HG02571 (cell line): ENCODE results near the gene GAK.
A peak's percentile ranks its signal among the peaks of the same experiment; 100 is the strongest.
"Not testable (repeated sequence)": the region's sequence is repeated elsewhere in the genome, so short reads cannot be mapped to it uniquely, and the experiment has no call there.

Experiments used
- ATAC-seq: cut with Tn5 transposase; IDR thresholded peaks from one replicate; pipeline ENCODE4 v1.9.1; 2021; ENCODE audit warnings: mild to moderate bottlenecking, moderate library complexity; ENCODE audit not compliant: unreplicated experiment

The GAK gene

DNA sequence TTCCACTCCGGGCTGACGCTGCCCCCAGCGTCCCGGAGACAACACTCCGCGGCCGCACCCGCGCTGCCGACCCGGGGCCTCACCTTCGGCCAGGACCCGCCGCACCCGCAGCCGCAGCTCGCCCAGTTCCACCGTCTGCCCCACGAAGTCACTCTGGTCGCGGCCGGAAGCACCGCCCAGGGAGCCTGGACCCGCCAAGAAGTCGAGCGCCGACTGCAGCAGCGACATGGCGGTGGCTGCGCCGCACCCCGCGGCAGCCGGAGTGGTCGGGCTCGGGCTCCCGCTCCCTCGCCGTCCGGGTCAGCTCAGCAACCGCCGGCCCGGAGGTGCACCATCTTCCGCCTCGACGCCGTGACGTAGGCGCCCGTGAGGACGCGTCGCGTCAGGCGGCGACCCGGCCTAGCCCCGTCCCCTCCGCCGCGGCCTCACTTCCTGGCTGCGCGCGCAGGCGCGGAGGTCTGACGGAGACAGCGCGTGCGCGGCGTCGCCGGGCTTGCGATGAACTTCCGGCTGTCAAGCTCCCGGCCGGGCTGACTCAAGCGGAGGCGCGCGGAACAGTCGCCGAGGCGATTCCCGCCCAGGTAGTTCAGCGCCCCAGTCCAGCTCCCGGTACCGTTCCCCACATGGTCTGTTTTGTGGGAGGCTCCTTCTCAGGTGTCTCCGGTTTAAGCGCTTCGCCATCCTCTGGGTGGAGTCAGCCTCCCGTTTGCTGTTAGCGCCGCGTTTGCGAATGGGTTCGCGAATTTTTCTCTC is at the start of gene GAK, which contains the start of gene TMEM175:
Gene GAK (minus strand): TSS at position 357 of the 753 bp plus-strand sequence. CDS start 129 bp downstream, at position 228.
Gene TMEM175 (plus strand): TSS at position 501 of the 753 bp plus-strand sequence. CDS start 15,280 bp downstream, outside the sequence.
- peak; percentile 90 for ATAC-seq

GRCh38 chr4:978957-979701 is 47.0 kb upstream of the GAK start:
- ATAC-seq = no peak

DNA sequence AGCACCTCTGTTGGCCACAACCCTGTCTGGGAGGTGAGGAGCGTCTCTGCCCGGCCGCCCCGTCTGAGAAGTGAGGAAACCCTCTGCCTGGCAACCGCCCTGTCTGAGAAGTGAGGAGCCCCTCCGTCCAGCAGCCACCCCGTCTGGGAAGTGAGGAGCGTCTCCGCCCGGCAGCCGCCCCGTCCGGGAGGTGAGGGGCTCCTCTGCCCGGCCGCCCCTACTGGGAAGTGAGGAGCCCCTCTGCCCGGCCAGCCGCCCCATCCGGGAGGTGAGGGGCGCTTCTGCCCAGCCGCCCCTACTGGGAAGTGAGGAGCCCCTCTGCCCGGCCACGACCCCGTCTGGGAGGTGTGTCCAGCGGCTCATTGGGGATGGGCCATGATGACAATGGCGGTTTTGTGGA is 43.9 kb upstream of the GAK start:
- not testable (repeated sequence) for ATAC-seq

DNA sequence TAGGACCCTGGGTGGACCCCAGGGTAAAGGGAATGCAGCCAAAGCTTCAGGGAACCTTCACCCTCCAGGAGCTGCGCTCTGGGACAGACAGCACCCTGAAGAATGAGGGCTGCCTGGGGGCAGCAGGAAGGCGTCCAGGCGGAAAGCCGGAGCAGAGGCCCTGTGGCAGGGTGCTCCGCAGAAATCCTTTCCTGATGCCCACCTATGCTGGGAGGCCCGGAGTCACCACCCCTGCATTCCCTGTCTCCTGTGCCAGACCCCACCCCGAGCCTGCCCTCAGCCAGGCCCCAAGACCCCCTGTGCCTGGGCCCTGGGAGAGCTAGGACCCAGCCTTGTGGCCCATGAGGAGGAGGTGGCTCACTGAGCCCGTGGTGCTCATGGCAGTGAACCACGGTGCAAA is 42.6 kb upstream of the GAK start:
- no peak for ATAC-seq

GRCh38 chr4:973431-974397 is 41.6 kb upstream of the GAK start, which contains the start of gene DGKQ:
DGKQ (minus strand) TSS chr4:973569; CDS start chr4:973482, 87 bp downstream.
- ATAC-seq = peak; percentile 50

- ATAC-seq = peak; percentile 40
Observed at GRCh38 chr4:972651-973424, 40.7 kb upstream of the GAK start.

DNA sequence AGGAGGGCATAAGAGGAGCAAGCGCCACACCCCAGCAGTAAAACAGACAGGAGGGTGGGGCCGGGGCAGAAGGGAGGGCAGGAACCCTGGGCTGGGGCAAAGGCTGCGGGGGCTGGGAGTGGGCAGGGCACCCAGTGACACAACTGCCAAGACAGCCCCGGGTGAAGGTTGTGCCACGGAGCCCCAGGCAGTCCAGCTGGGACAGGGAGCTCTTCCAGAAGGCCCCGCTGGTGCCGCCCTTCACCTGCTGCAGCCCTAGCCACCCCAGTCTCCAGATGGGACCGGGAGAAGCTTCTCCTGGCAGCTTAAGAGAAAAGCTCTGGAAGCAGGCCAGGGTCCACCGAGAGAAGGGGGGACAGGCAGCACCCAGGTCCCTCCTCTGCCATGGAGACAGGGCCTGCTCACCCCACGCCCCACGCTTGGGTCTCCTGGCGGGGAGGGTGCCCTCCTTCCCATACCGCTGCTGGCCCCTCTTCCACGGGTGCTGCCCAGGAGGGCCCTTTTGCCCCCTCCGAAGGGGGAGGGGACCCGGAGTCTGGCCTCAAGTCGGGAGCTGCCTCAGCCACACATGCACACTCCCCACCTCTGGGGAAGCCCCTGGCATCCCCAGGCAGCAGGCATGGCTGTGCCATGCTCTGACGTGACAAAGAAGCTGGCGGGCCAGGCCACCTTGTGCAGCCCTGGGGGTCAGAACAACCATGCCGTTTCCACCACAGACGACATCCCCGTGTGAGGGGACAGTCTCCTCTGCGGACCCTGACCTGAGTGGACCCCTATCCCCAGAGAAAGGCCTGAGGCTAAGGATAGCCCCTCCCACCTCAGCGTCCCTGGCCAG is 39.8 kb upstream of the GAK start:
- no peak for ATAC-seq

DNA sequence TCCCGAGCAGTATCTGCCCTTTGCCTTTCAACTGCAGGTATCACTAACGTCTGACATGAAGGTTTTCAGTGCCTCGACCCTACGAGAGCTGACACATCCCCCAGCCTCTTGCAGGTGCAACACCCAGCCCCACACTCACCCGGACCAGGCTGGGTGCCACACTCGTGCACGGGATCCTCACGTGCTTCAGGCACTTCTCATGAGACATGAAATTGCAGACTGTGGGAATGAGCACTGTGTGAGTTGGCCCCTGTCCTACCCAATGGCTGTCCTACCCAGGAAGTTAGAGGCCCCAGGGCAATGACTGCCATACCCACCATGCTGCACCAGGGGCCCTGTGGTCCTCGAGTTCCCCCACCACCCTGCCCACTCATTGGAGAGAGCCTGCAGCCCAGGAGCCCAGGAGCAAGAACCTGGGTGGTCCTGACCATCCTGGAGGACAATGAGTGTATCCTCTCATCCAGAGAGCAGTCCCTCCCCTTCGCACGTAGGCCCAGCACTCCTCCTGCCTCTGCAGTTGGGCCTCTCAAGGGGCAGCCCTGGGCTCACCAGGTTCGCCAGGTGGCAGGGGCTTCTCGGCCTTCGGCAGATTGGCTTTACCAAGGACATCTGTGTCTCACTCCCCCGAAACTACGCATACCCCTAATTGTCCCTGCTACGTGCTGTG is 38.9 kb upstream of the GAK start:
- no peak for ATAC-seq

DNA sequence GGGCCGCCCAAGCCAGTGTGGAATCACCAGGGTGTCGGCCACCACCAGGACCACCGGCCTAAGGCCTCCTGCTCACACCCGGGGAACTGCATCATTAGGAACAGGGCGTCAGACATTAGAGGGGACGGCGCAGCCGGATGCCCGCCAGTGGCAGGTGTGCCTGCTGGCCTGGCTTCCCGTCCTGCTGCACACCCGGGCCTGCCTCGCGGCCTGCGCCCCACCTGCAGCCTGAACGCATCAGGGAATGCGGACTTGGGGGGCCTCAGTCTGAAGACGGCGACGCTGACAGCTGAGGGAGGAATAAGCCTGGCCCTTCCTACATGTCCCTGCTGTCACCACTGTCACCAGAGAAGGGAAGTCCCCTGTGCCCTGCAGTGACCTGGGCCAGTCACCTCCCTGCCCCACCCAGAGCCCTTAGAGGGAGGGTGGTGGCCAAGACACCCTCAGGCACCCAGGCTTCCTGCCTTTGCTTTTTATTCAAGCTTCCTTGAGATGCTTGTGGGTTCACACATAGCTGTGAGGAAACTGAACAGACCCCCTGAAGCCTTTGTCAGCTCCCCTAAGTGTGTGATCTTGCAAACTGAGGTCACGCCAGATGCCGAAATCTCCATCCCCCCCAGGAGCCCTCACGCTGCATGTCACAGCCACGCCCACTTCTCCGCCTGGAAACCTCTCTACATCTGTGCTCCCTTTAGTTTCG is 38.1 kb upstream of the GAK start:
- no peak for ATAC-seq

DNA sequence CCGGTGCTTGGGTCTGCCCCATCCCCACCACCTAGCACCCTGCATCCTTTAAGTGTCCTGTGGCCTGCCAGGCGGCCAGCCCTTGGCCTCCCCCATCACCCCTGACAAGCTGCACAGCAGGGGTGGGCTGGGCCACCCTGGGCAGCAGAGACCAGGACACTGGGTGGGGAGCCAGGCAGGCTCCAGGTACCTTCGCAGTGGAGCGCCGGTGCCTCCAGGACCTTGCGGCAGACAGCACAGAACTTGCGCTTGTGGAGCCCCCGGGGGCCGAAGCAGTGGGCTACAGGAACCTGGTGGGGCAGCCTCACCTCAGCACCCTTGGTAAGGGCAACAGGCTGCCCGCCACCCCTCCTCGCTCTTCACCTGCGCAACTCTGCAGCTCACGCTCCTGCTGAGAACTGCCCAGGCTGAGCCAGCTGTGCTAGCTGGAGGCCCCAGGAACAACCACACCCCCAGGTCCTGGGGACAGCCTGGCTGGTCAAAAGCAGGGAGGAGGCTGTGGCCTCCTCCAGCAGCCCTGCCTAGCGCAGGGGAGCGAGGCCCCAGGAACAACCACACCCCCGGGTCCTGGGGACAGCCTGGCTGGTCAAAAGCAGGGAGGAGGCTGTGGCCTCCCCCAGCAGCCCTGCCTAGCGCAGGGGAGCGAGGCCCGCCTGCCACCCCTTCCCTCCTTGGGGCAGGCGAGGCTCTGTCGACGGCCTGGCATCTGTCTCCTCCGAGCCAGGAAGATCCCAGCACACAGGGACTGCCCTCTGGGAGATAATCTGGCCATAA is 36.7 kb upstream of the GAK start:
- no peak for ATAC-seq

- no peak for ATAC-seq
Observed at GRCh38 chr4:968221-968620, 36.1 kb upstream of the GAK start.

DNA sequence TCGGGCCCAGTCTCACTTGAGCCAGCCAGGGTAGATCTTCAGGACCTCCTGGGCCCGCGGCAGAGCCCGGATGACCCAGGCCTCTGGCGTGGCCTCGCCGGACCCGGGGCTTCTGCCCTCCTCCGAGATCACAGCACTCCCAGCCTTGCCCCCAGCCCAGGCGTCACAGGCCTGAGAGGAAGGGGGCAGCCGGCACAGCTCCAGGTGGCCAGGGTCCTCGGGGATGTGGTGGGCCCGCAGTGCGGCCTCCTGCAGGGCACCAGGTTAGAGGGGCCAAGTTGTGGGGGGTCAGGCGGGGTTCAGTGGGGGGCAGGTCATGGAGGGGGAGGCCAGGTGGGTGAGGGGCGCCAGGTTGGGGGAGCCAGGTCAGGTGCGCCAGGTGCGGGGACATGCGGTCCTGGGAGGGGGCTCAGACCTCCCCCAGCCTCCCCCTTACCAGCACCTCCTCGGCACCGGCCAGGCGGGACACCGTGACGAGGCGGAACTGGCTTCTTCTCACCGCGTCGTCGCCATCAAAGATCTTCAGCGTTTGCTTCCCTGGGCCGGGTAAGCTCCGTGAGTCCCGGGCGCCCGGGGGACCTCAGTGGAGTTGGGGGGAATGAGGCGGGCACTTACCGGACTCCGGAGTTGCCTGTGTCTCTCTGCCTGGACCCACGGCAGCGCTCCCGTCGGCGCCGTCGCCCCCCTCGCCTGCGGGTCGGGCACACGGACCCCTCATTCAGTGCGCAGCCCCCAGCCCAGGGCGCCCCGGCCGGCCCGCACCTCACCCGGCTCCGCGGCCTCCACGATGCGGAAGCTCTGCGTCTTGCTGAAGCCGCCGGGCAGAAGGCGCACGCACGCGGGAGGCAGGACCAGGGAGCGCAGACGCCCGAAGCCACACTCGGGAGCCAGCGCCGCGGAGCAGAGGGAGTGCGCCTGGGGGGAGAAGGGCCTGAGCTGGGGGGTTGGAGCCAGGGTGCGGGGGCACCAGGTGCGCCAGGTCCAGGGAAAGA is 35.3 kb upstream of the GAK start:
- ATAC-seq = no peak

DNA sequence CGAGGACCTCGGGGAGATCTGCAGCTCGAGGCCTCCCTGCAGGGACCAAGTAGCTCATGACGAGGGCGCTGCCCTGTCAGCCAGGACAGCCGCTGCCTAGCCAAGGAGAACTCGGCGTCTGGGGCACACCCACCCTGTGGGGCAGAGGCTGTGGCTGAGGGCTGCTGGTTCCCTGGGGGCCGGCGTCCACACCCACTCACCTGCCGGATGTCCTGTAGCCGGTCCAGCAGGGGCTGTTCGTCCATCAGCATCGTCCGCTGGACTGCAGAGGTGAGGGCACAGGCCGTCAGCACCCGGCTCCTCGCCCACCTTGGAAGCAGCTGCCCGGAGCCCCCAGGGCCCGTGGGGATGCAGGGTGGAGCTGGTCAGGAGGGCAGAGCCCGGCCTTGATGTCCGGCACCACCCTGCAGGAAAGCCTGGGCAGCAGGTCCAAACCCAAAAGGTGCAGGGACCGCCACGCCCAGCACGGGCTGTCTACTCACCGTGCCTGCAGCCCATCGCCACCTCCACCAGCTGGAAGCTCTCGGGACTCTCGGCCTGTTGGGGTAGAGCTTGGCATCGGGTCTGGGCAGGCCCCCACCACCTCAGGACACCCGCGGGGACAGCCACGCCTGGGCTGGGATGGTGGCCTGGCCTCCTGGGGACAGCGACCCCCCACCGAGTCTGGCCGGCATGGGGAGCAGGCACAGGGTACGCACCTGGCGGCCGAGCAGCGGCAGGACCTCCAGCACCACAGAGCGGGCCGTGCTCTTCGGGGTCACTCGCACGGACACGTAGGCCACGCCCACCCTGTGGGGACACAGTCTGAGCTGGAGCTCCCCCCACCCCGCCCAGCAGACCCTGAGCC is 34.4 kb upstream of the GAK start:
- ATAC-seq = no peak

- no peak for ATAC-seq
Observed at GRCh38 chr4:965766-966134, 33.6 kb upstream of the GAK start.

GRCh38 chr4:965048-965765 is 33.1 kb upstream of the GAK start:
- no peak for ATAC-seq
